Tibial nerve (tissue), 3 donors: ENCODE measurements around the gene SKIC8.

Experiments used
- CTCF ChIP-seq, 5 experiments: fragments of 200-600 bp in 3 of 5; fragments of 450-650 bp in 2 of 5; sonication (generic) in 3 of 5; IDR thresholded peaks; one replicate each; pipeline ENCODE4 v1.5.1; 2016 to 2019; ENCODE audit warnings: antibody characterized with exemption in 5 of 5, mild to moderate bottlenecking in 3 of 5, moderate library complexity in 2 of 5
- POLR2A ChIP-seq, 2 donors: fragments of 450-650 bp; IDR thresholded peaks; one replicate each; pipeline ENCODE4 v1.6.1; 2017; ENCODE audit warnings: antibody characterized with exemption in 2 of 2, mild to moderate bottlenecking in 2 of 2, moderate library complexity in 2 of 2

GRCh38 chr15:78319588-78319987, 20.2 kb upstream of the SKIC8 start:
- TF ChIP-seq POLR2A (IDR thresholded peaks at IDR 0.05) (no peak), CTCF (IDR thresholded peaks at IDR 0.05) (no peak)
